ENCODE measurements around the gene ZNF462.

GRCh38 chr9:106880081-106880480 lies 17.1 kb downstream of the ZNF462 start:
- TF ChIP-seq YY1 (IDR thresholded peaks at IDR 0.05; ENCODE audit: insufficient read depth, insufficient read length): no peak
- no peak for TF ChIP-seq SUZ12 (IDR thresholded peaks at IDR 0.05; ENCODE audit: extremely low read depth, insufficient read depth, insufficient read length)
- TF ChIP-seq ZNF274 (IDR thresholded peaks at IDR 0.05; ENCODE audit: low read depth, low read length): no peak
